Suprapubic skin (tissue), 4 donors: ENCODE data around the gene NAA80.

Experiments used
- POLR2A ChIP-seq, 2 donors: fragments of 450-650 bp; IDR thresholded peaks; one replicate each; pipeline ENCODE4 v1.6.1; 2017; ENCODE audit warnings: antibody characterized with exemption in 2 of 2, mild to moderate bottlenecking in 2 of 2, moderate library complexity in 2 of 2
- POLR2AphosphoS5 ChIP-seq, 3 donors: sonication (generic); formaldehyde crosslinking; IDR thresholded peaks; one replicate each; pipeline ENCODE4 v1.6.1; 2017; ENCODE audit warnings: antibody characterized with exemption in 3 of 3
- TF ChIP-seq, protein P1 (sequence below), 2 donors: fragments of 200-600 bp in 1 of 2; fragments of 450-650 bp in 1 of 2; sonication (generic) in 1 of 2; IDR thresholded peaks; one replicate each; pipeline ENCODE4 v1.5.1; 2016 to 2019; ENCODE audit warnings: antibody characterized with exemption in 2 of 2, mild to moderate bottlenecking in 1 of 2, moderate library complexity in 1 of 2

DNA sequence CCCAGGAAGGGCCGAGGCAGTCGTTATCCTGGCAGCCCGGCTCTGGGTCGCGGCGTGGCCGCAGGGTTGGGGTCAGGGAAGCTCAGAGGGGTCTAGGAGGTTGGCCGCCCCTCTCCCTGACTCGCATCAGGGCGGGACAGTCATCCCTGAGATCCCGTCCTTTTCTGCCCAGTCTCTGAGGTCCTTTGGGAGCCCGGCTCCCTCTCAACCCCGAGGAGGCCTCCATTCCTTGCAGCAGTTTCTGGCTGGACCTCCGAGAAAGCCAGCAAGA lies 22.8 kb upstream of the NAA80 start:
- TF ChIP-seq, protein P1, sequence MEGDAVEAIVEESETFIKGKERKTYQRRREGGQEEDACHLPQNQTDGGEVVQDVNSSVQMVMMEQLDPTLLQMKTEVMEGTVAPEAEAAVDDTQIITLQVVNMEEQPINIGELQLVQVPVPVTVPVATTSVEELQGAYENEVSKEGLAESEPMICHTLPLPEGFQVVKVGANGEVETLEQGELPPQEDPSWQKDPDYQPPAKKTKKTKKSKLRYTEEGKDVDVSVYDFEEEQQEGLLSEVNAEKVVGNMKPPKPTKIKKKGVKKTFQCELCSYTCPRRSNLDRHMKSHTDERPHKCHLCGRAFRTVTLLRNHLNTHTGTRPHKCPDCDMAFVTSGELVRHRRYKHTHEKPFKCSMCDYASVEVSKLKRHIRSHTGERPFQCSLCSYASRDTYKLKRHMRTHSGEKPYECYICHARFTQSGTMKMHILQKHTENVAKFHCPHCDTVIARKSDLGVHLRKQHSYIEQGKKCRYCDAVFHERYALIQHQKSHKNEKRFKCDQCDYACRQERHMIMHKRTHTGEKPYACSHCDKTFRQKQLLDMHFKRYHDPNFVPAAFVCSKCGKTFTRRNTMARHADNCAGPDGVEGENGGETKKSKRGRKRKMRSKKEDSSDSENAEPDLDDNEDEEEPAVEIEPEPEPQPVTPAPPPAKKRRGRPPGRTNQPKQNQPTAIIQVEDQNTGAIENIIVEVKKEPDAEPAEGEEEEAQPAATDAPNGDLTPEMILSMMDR (IDR thresholded peaks at IDR 0.05): no peak
- TF ChIP-seq POLR2A (IDR thresholded peaks at IDR 0.05): no peak
- TF ChIP-seq POLR2AphosphoS5 (IDR thresholded peaks at IDR 0.05): no peak
